ENCODE measurements around the gene IFNA13.

IFNA13 gene

GRCh38 chr9:21357479-21358460 is 10.1 kb downstream of the IFNA13 start:
- DNase-seq = no peak

GRCh38 chr9:21350787-21351186 is 17.1 kb downstream of the IFNA13 start, which contains the start of gene IFNA6:
IFNA6 (minus strand) TSS chr9:21350887; CDS start chr9:21350887, 0 bp downstream.
- DNase-seq = no peak

GRCh38 chr9:21348430-21348970 is 19.4 kb downstream of the IFNA13 start:
- DNase-seq = no peak

GRCh38 chr9:21340735-21341134 is 27.1 kb downstream of the IFNA13 start:
- DNase-seq = no peak

GRCh38 chr9:21336457-21336856 is 31.4 kb downstream of the IFNA13 start:
- DNase-seq = no peak

- peak; percentile 94 for DNase-seq
These were observed 32.9 kb downstream of the IFNA13 start, which contains the start of gene KLHL9 for GRCh38 chr9:21334701-21335632. KLHL9 (minus strand) TSS chr9:21335404; CDS start chr9:21334859, 545 bp downstream.

- DNase-seq = no peak
These were observed 34.6 kb downstream of the IFNA13 start for GRCh38 chr9:21333226-21333625.

GRCh38 chr9:21331676-21332402 is 36.0 kb downstream of the IFNA13 start:
- DNase-seq = no peak

GRCh38 chr9:21326526-21327139 is 41.2 kb downstream of the IFNA13 start:
- DNase-seq = no peak

- no peak for DNase-seq
These were observed 43.8 kb downstream of the IFNA13 start for GRCh38 chr9:21324047-21324446.

GRCh38 chr9:21322911-21323461 is 44.9 kb downstream of the IFNA13 start:
- DNase-seq = no peak

GRCh38 chr9:21320465-21320864 is 47.4 kb downstream of the IFNA13 start:
- no peak for DNase-seq

- no peak for DNase-seq
These were observed 49.6 kb downstream of the IFNA13 start for GRCh38 chr9:21317956-21318923.
